H9 (cell line): ENCODE measurements around the gene SLC22A17. TPM values are rescaled to one million over a fixed set of nuclear protein-coding genes. Genes with fewer than 3 reads are reported as not detected.

ENCODE experiments used
- DNase-seq: peaks from one replicate; pipeline ENCODE4 v3.0.0-alpha.2; 2017
- H2AFZ ChIP-seq: one replicate; pipeline ENCODE4 v1.6.1; 2013; ENCODE audit warnings: mild to moderate bottlenecking, low read length, control low read depth, moderate library complexity
- H2AK5ac ChIP-seq: 2 replicates; pipeline ENCODE4 v1.6.1; 2013; ENCODE audit warnings: low read length, control low read depth, mixed read lengths; ENCODE audit not compliant: insufficient read length
- H2BK120ac ChIP-seq: one replicate; pipeline ENCODE4 v1.6.1; 2013; ENCODE audit warnings: low read depth, mild to moderate bottlenecking, low read length, control low read depth, inconsistent platforms; ENCODE audit not compliant: poor library complexity, severe bottlenecking
- H2BK12ac ChIP-seq: 2 replicates; pipeline ENCODE4 v1.6.1; 2013; ENCODE audit warnings: low read length, control low read depth, mixed read lengths, low read depth; ENCODE audit not compliant: insufficient read length
- H2BK15ac ChIP-seq: 2 replicates; pipeline ENCODE4 v1.6.1; 2013; ENCODE audit warnings: low read depth, low read length, control low read depth
- H2BK20ac ChIP-seq: one replicate; pipeline ENCODE4 v1.6.1; 2013; ENCODE audit warnings: low read depth, mild to moderate bottlenecking, low read length, control low read depth, inconsistent platforms; ENCODE audit not compliant: poor library complexity, severe bottlenecking
- H2BK5ac ChIP-seq: 2 replicates; pipeline ENCODE4 v1.6.1; 2013; ENCODE audit warnings: low read length, control low read depth, mixed read lengths; ENCODE audit not compliant: insufficient read length
- H3K14ac ChIP-seq: 2 replicates; pipeline ENCODE4 v1.6.1; 2013; ENCODE audit warnings: low read length, control low read depth; ENCODE audit not compliant: insufficient read depth
- H3K18ac ChIP-seq: 2 replicates; pipeline ENCODE4 v1.6.1; 2013; ENCODE audit warnings: low read depth, mild to moderate bottlenecking, mixed read lengths, low read length, control low read depth; ENCODE audit not compliant: insufficient read length
- H3K23ac ChIP-seq: 2 replicates; pipeline ENCODE4 v1.6.1; 2013; ENCODE audit warnings: low read length, control low read depth, mixed read lengths, low read depth; ENCODE audit not compliant: insufficient read length
- H3K23me2 ChIP-seq: 2 replicates; pipeline ENCODE4 v1.6.1; 2013; ENCODE audit warnings: low read depth, mild to moderate bottlenecking, mixed read lengths, low read length, control low read depth; ENCODE audit not compliant: insufficient read length, poor library complexity, severe bottlenecking
- H3K27ac ChIP-seq: 2 replicates; pipeline ENCODE4 v1.5.1; 2013; ENCODE audit warnings: low read length, control low read depth, mixed read lengths, low read depth; ENCODE audit not compliant: insufficient read length
- H3K27me3 ChIP-seq: 2 replicates; pipeline ENCODE4 v1.6.1; 2013; ENCODE audit warnings: low read length, control low read depth, inconsistent platforms; ENCODE audit not compliant: insufficient read depth
- H3K4ac ChIP-seq: 2 replicates; pipeline ENCODE4 v1.6.1; 2013; ENCODE audit warnings: low read depth, mild to moderate bottlenecking, control low read depth, inconsistent platforms, low read length, moderate library complexity
- H3K4me1 ChIP-seq: 2 replicates; pipeline ENCODE4 v1.6.1; 2013; ENCODE audit warnings: low read length, control low read depth, inconsistent platforms; ENCODE audit not compliant: insufficient read depth
- H3K4me2 ChIP-seq: 2 replicates; pipeline ENCODE4 v1.6.1; 2013; ENCODE audit warnings: low read length, control low read depth, mixed read lengths; ENCODE audit not compliant: insufficient read length, insufficient read depth
- H3K56ac ChIP-seq: 2 replicates; pipeline ENCODE4 v1.6.1; 2013; ENCODE audit warnings: low read depth, mild to moderate bottlenecking, mixed read lengths, low read length, control low read depth; ENCODE audit not compliant: insufficient read length
- H3K79me1 ChIP-seq: 2 replicates; pipeline ENCODE4 v1.6.1; 2013; ENCODE audit warnings: low read depth, mild to moderate bottlenecking, moderate library complexity, low read length, control low read depth, inconsistent platforms; ENCODE audit not compliant: insufficient read depth, poor library complexity, severe bottlenecking
- H3K79me2 ChIP-seq: 2 replicates; pipeline ENCODE4 v1.6.1; 2013; ENCODE audit warnings: low read length, control low read depth, inconsistent platforms; ENCODE audit not compliant: insufficient read depth
- H3K9ac ChIP-seq: 2 replicates; pipeline ENCODE4 v1.6.1; 2013; ENCODE audit warnings: low read length, control low read depth, mixed read lengths; ENCODE audit not compliant: insufficient read length; ENCODE audit errors: extremely low read depth
- H3K9me3 ChIP-seq: one replicate; pipeline ENCODE4 v1.6.1; 2013; ENCODE audit warnings: low read depth, low read length, inconsistent platforms; ENCODE audit not compliant: control insufficient read depth
- H3T11ph ChIP-seq: one replicate; pipeline ENCODE4 v1.6.1; 2013; ENCODE audit warnings: mild to moderate bottlenecking, low read length, control low read depth, inconsistent platforms
- H4K20me1 ChIP-seq: one replicate; pipeline ENCODE4 v1.6.1; 2013; ENCODE audit not compliant: control insufficient read depth, insufficient read length, insufficient read depth
- H4K5ac ChIP-seq: 2 replicates; pipeline ENCODE4 v1.6.1; 2013; ENCODE audit warnings: low read depth, mild to moderate bottlenecking, mixed read lengths, low read length, control low read depth; ENCODE audit not compliant: insufficient read length
- H4K8ac ChIP-seq: replicated peaks from 2 replicates; pipeline ENCODE4 v1.6.1; 2013; ENCODE audit warnings: low read length, control low read depth, mixed read lengths, low read depth; ENCODE audit not compliant: insufficient read length
- H4K91ac ChIP-seq: 2 replicates; pipeline ENCODE4 v1.6.1; 2013; ENCODE audit warnings: low read depth, mild to moderate bottlenecking, moderate library complexity, mixed read lengths, low read length, control low read depth; ENCODE audit not compliant: insufficient read length
- H3K27ac Mint-ChIP-seq, 3 experiments: 2 replicates in 2 of 3; 3 replicates in 1 of 3; pipeline ENCODE4 v1.8.0; 2020 to 2021; ENCODE audit warnings: mixed read lengths in 3 of 3, mild to moderate bottlenecking in 1 of 3, moderate library complexity in 1 of 3
- H3K27me3 Mint-ChIP-seq: 2 replicates; pipeline ENCODE4 v1.8.0; 2021; ENCODE audit warnings: low read depth, mild to moderate bottlenecking, moderate library complexity, mixed read lengths
- H3K36me3 Mint-ChIP-seq, 3 experiments: 2 replicates in 2 of 3; 3 replicates in 1 of 3; pipeline ENCODE4 v1.8.0; 2020 to 2021; ENCODE audit warnings: low read depth in 3 of 3, mixed read lengths in 3 of 3; ENCODE audit not compliant: insufficient read depth in 1 of 3
- H3K4me1 Mint-ChIP-seq, 2 experiments: 2 replicates each; pipeline ENCODE4 v1.8.0; 2020; ENCODE audit warnings: mixed read lengths in 2 of 2
- H3K4me3 Mint-ChIP-seq, 2 experiments: 2 replicates in 1 of 2; 3 replicates in 1 of 2; pipeline ENCODE4 v1.8.0; 2020 to 2021; ENCODE audit warnings: mild to moderate bottlenecking in 2 of 2, mixed read lengths in 2 of 2, moderate library complexity in 1 of 2
- H3K9me3 Mint-ChIP-seq, 2 experiments: 2 replicates in 1 of 2; 3 replicates in 1 of 2; pipeline ENCODE4 v1.8.0; 2020; ENCODE audit warnings: mild to moderate bottlenecking in 2 of 2, mixed read lengths in 2 of 2, moderate library complexity in 1 of 2
- WGBS: extraction: QIAGEN DNeasy Blood & Tissue Kit; methylation state at CpG from one replicate; pipeline ENCODE4 v1.1.7; 2013; ENCODE audit warnings: missing lambda C conversion rate, low lambda C conversion rate, mixed read lengths; ENCODE audit not compliant: insufficient read length; ENCODE audit errors: extremely low coverage; 5-methylcytosine and 5-hydroxymethylcytosine counted together
- total RNA-seq: library from RNA; stranded (reverse); gene quantifications from 2 replicates; pipeline ENCODE4 v1.2.1, GENCODE V29; 2021
- TF ChIP-seq, protein P1 (sequence below): fragments of 200-600 bp; sonication (generic); conservative IDR thresholded peaks from 3 replicates; pipeline ENCODE4 v1.8.0; 2021; ENCODE audit warnings: antibody characterized with exemption, mild to moderate bottlenecking

Gene SLC22A17
- total RNA-seq, 1 experiment from 2014 or later: 33.0 TPM

DNA sequence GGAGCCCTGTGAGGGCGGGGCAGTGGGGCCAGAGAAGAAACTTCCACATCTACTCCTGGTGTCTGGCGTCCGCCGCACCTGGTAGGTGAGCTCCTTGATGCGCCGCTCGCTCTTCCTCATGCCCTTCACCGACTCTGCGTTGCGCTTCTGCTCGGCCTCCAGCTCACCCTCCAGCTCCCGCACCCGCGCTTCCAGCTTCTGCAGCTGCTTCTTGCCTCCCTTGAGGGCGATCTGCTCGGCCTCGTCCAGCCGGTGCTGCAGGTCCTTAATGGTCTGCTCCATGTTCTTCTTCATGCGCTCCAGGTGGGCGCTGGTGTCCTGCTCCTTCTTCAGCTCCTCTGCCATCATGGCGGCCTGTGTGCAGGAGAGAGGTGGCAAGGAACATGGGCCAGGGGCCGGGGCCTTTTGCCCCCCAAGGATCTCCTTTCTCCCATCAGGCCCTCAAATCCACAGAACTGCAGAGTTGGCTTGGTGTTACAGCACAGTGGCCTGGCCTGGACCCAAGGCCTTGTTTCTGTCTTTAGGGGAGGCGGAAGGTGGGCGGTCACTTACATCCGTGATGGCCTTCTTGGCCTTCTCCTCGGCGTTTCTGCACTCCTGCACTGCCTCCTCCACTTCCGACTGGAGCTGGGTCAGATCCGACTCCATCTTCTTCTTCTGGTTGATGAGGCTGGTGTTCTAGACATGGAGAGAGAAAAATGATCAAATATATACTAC is 31.8 kb upstream of the SLC22A17 start:
- Histone ChIP-seq H2BK5ac (no peak overlapping the region), H4K20me1 (no peaks in the 10 kb centered on the region), H3K9me3 (no peaks in the 10 kb centered on the region), H3T11ph (no peak overlapping the region), H3K79me1 (no peaks in the 10 kb centered on the region), H3K79me2 (no peaks in the 10 kb centered on the region), H4K91ac (no peak overlapping the region), H3K56ac (no peak overlapping the region), H2BK12ac (no peak overlapping the region), H4K8ac (no peak overlapping the region), H3K23me2 (no peaks in the 10 kb centered on the region), H4K5ac (no peak overlapping the region), H3K4me2 (no peak overlapping the region), H2AK5ac (no peak overlapping the region), H3K18ac (no peak overlapping the region), H3K9ac (no peak overlapping the region), H3K4me1 (0 out of 2 replicates have a peak, but pooled peaks cover 3% of the 10 kb centered on the region), H3K27me3 (no peaks in the 10 kb centered on the region), H3K27ac (no peak overlapping the region), H3K23ac (no peak overlapping the region), H2BK120ac (no peak overlapping the region), H2BK15ac (no peak overlapping the region), H2BK20ac (no peak overlapping the region), H3K14ac (no peak overlapping the region), H2AFZ (no peak overlapping the region), H3K4ac (no peak overlapping the region)
- no peak for DNase-seq
- H3K9me3 Mint-ChIP-seq: no peaks in the 10 kb centered on the region
- H3K27ac Mint-ChIP-seq: no peak overlapping the region
- peaks cover 9 to 15% of the 10 kb centered on the region in 2 experiments for H3K4me1 Mint-ChIP-seq
- no peak overlapping the region for H3K4me3 Mint-ChIP-seq
- peaks cover 49% of the 10 kb centered on the region for H3K27me3 Mint-ChIP-seq
- WGBS: no CpG with 5 or more reads among the region's 29 CpGs
- TF ChIP-seq, protein P1, sequence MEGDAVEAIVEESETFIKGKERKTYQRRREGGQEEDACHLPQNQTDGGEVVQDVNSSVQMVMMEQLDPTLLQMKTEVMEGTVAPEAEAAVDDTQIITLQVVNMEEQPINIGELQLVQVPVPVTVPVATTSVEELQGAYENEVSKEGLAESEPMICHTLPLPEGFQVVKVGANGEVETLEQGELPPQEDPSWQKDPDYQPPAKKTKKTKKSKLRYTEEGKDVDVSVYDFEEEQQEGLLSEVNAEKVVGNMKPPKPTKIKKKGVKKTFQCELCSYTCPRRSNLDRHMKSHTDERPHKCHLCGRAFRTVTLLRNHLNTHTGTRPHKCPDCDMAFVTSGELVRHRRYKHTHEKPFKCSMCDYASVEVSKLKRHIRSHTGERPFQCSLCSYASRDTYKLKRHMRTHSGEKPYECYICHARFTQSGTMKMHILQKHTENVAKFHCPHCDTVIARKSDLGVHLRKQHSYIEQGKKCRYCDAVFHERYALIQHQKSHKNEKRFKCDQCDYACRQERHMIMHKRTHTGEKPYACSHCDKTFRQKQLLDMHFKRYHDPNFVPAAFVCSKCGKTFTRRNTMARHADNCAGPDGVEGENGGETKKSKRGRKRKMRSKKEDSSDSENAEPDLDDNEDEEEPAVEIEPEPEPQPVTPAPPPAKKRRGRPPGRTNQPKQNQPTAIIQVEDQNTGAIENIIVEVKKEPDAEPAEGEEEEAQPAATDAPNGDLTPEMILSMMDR: no peak
- no peaks in the 10 kb centered on the region; a peak in 1 of 7 replicates for H3K36me3 Mint-ChIP-seq
